Suppressor macrophage treated with lipopolysaccharide for 1 hour (primary cell): Measurements from ENCODE around the gene ACTL6B.
"Not testable (repeated sequence)": the region's sequence is repeated elsewhere in the genome, so short reads cannot be mapped to it uniquely, and the experiment has no call there.

Source experiments
- DNase-seq, 3 donors: peaks; one replicate each; pipeline ENCODE4 v3.0.0-alpha.2; 2020 to 2022

The ACTL6B gene

GRCh38 chr7:100655908-100656674 lies at the start of gene ACTL6B:
TSS of gene ACTL6B (minus strand) at chr7:100656448. CDS start at chr7:100656354, 94 bp downstream.
- peak; percentile 72 to 88 (median 76) for DNase-seq

- DNase-seq: peak; percentile 75 to 89 (median 75)
Measured at GRCh38 chr7:100705320-100705752, 49.1 kb upstream of the ACTL6B start.

- DNase-seq: not testable (repeated sequence)
Measured at GRCh38 chr7:100701089-100701488, 44.8 kb upstream of the ACTL6B start.

- DNase-seq: no peak
Measured at GRCh38 chr7:100699018-100699417, 42.8 kb upstream of the ACTL6B start.

GRCh38 chr7:100696123-100696521 lies 39.9 kb upstream of the ACTL6B start:
- no peak for DNase-seq

GRCh38 chr7:100694098-100694745 lies 38.0 kb upstream of the ACTL6B start, which contains the start of gene GIGYF1:
TSS of gene GIGYF1 (minus strand) at chr7:100694250. CDS start at chr7:100688238, 6,012 bp downstream.
- DNase-seq: peak; percentile 66 to 90 (median 78)

GRCh38 chr7:100693312-100694097 lies 37.3 kb upstream of the ACTL6B start:
- DNase-seq: peak in 1 of 3 donors; percentile 45

GRCh38 chr7:100692578-100692961 lies 36.3 kb upstream of the ACTL6B start:
- no peak for DNase-seq

GRCh38 chr7:100691676-100692577 lies 35.7 kb upstream of the ACTL6B start:
- DNase-seq: peak; percentile 85 to 90 (median 88)

- DNase-seq: no peak
Measured at GRCh38 chr7:100689230-100690135, 33.2 kb upstream of the ACTL6B start.

GRCh38 chr7:100688326-100688860 lies 32.1 kb upstream of the ACTL6B start:
- DNase-seq: no peak

- peak in 1 of 3 donors; percentile 38 for DNase-seq
Measured at GRCh38 chr7:100687751-100688300, 31.6 kb upstream of the ACTL6B start.

GRCh38 chr7:100687261-100687660 lies 31.0 kb upstream of the ACTL6B start:
- no peak for DNase-seq

- DNase-seq: no peak
Measured at GRCh38 chr7:100686822-100687211, 30.6 kb upstream of the ACTL6B start.

- no peak for DNase-seq
Measured at GRCh38 chr7:100686201-100686821, 30.1 kb upstream of the ACTL6B start.

GRCh38 chr7:100685631-100686145 lies 29.4 kb upstream of the ACTL6B start:
- DNase-seq: no peak

GRCh38 chr7:100685049-100685605 lies 28.9 kb upstream of the ACTL6B start:
- no peak for DNase-seq

GRCh38 chr7:100684534-100685042 lies 28.3 kb upstream of the ACTL6B start:
- no peak for DNase-seq
